HEK293 (cell line): ENCODE data around the gene WDR19.

Experiments used
- CTCF ChIA-PET: fragments of 350-600 bp; formaldehyde crosslinking; extraction: SDS; loops from one replicate; lab custom pipeline; 2021; ENCODE audit warnings: antibody characterized with exemption; lab: Yijun Ruan, JAX
- POLR2A ChIA-PET: fragments of 300-600 bp; formaldehyde crosslinking; extraction: SDS; loops from one replicate; lab custom pipeline; 2020; ENCODE audit warnings: antibody characterized with exemption, inconsistent platforms; lab: Yijun Ruan, JAX
- H3K27ac ChIP-seq: fragments of 200-500 bp; sonication (Bioruptor generic); 2 replicates; pipeline ENCODE4 v1.5.1; 2014; ENCODE audit warnings: low read depth, low read length, control low read depth, inconsistent platforms; ENCODE audit errors: extremely low read depth
- H3K36me3 ChIP-seq, 2 experiments: fragments of 200-500 bp in 1 of 2; sonication (Bioruptor generic) in 1 of 2; 1 replicate in 1 of 2; 2 replicates in 1 of 2; pipeline ENCODE4 v1.5.1; 2014 to 2017; ENCODE audit warnings: inconsistent platforms in 2 of 2, low read length in 2 of 2; ENCODE audit not compliant: control insufficient read depth in 2 of 2, insufficient read depth in 1 of 2
- H3K4me1 ChIP-seq: fragments of 200-500 bp; sonication (Bioruptor generic); 2 replicates; pipeline ENCODE4 v1.5.1; 2014; ENCODE audit warnings: mild to moderate bottlenecking, low read length, inconsistent platforms; ENCODE audit not compliant: control insufficient read depth, insufficient read depth
- H3K4me3 ChIP-seq: 2 replicates; pipeline ENCODE4 v1.5.1; 2011; ENCODE audit warnings: low read depth, mild to moderate bottlenecking, control low read depth, low read length, moderate library complexity
- H3K9me3 ChIP-seq: fragments of 200-500 bp; sonication (Bioruptor generic); 2 replicates; pipeline ENCODE4 v1.5.1; 2014; ENCODE audit warnings: low read depth, low read length, inconsistent platforms; ENCODE audit not compliant: control insufficient read depth, insufficient read depth
- EGR2 ChIP-seq: fragments of 450-650 bp; formaldehyde crosslinking; IDR thresholded peaks from 2 replicates; pipeline ENCODE4 v1.5.1; 2016; ENCODE audit warnings: low read depth, missing biosample characterization, missing genetic modification characterization
- HOXA7 ChIP-seq: sonication (generic); formaldehyde crosslinking; IDR thresholded peaks from 2 replicates; pipeline ENCODE4 v1.8.1; 2022; ENCODE audit warnings: missing genetic modification reagents, borderline replicate concordance
- KLF8 ChIP-seq: fragments of 450-650 bp; formaldehyde crosslinking; IDR thresholded peaks from 2 replicates; pipeline ENCODE4 v1.5.1; 2016; ENCODE audit warnings: missing biosample characterization, missing genetic modification characterization
- RBAK ChIP-seq: fragments of 450-650 bp; formaldehyde crosslinking; IDR thresholded peaks from 2 replicates; pipeline ENCODE4 v1.5.1; 2016; ENCODE audit warnings: missing biosample characterization, missing genetic modification characterization
- REPIN1 ChIP-seq: fragments of 450-650 bp; formaldehyde crosslinking; IDR thresholded peaks from 2 replicates; pipeline ENCODE4 v1.5.1; 2017; ENCODE audit warnings: missing biosample characterization, missing genetic modification characterization, low read depth
- ZFHX2 ChIP-seq: fragments of 450-650 bp; formaldehyde crosslinking; conservative IDR thresholded peaks from 2 replicates; pipeline ENCODE4 v1.5.1; 2016; ENCODE audit warnings: missing biosample characterization, missing genetic modification characterization
- ZFP37 ChIP-seq: fragments of 450-650 bp; formaldehyde crosslinking; IDR thresholded peaks from 2 replicates; pipeline ENCODE4 v1.5.1; 2016; ENCODE audit warnings: missing biosample characterization, missing genetic modification characterization
- ZFP69B ChIP-seq: fragments of 450-650 bp; formaldehyde crosslinking; IDR thresholded peaks from 2 replicates; pipeline ENCODE4 v1.5.1; 2016; ENCODE audit warnings: missing biosample characterization, missing genetic modification characterization
- ZNF138 ChIP-seq: fragments of 450-650 bp; formaldehyde crosslinking; IDR thresholded peaks from 2 replicates; pipeline ENCODE4 v1.5.1; 2016; ENCODE audit warnings: missing biosample characterization, missing genetic modification characterization, borderline replicate concordance
- ZNF202 ChIP-seq: fragments of 450-650 bp; formaldehyde crosslinking; IDR thresholded peaks from 2 replicates; pipeline ENCODE4 v1.5.1; 2016; ENCODE audit warnings: missing biosample characterization, missing genetic modification characterization, borderline replicate concordance
- ZNF292 ChIP-seq: fragments of 450-650 bp; formaldehyde crosslinking; IDR thresholded peaks from 2 replicates; pipeline ENCODE4 v1.5.1; 2016; ENCODE audit warnings: low read depth, missing biosample characterization, missing genetic modification characterization, borderline replicate concordance
- ZNF366 ChIP-seq: fragments of 450-650 bp; formaldehyde crosslinking; conservative IDR thresholded peaks from 2 replicates; pipeline ENCODE4 v1.5.1; 2016; ENCODE audit warnings: missing biosample characterization, missing genetic modification characterization
- ZNF48 ChIP-seq: fragments of 450-650 bp; formaldehyde crosslinking; IDR thresholded peaks from 2 replicates; pipeline ENCODE4 v1.5.1; 2016; ENCODE audit warnings: missing biosample characterization, missing genetic modification characterization
- ZNF544 ChIP-seq: fragments of 450-650 bp; formaldehyde crosslinking; IDR thresholded peaks from 2 replicates; pipeline ENCODE4 v1.5.0; 2017; ENCODE audit warnings: missing biosample characterization, missing genetic modification characterization
- ZNF560 ChIP-seq: fragments of 450-650 bp; formaldehyde crosslinking; IDR thresholded peaks from 2 replicates; pipeline ENCODE4 v1.5.1; 2017; ENCODE audit warnings: missing biosample characterization, missing genetic modification characterization, borderline replicate concordance
- ZNF561 ChIP-seq: fragments of 450-650 bp; IDR thresholded peaks from 2 replicates; pipeline ENCODE4 v1.5.1; 2018; ENCODE audit warnings: missing biosample characterization, missing genetic modification characterization, borderline replicate concordance
- ZNF791 ChIP-seq: fragments of 450-650 bp; formaldehyde crosslinking; IDR thresholded peaks from 2 replicates; pipeline ENCODE4 v1.5.1; 2016; ENCODE audit warnings: missing biosample characterization, missing genetic modification characterization
- ZSCAN23 ChIP-seq: fragments of 450-650 bp; formaldehyde crosslinking; IDR thresholded peaks from 2 replicates; pipeline ENCODE4 v1.5.1; 2016; ENCODE audit warnings: missing biosample characterization, missing genetic modification characterization
- TF ChIP-seq, protein P1 (sequence below): fragments of 450-650 bp; formaldehyde crosslinking; IDR thresholded peaks from 2 replicates; pipeline ENCODE4 v1.5.1; 2017; ENCODE audit warnings: missing biosample characterization, mild to moderate bottlenecking, missing genetic modification characterization, moderate library complexity
- TF ChIP-seq, protein P2 (sequence below): fragments of 450-650 bp; formaldehyde crosslinking; IDR thresholded peaks from 2 replicates; pipeline ENCODE4 v1.5.1; 2016; ENCODE audit warnings: missing biosample characterization, missing genetic modification characterization, low read depth
- TF ChIP-seq, protein P3 (sequence below): sonication (generic); formaldehyde crosslinking; IDR thresholded peaks from 2 replicates; pipeline ENCODE4 v1.8.1; 2022; ENCODE audit warnings: mild to moderate bottlenecking, moderate library complexity, missing genetic modification reagents
- TF ChIP-seq, protein P4 (sequence below): fragments of 450-650 bp; formaldehyde crosslinking; IDR thresholded peaks from 2 replicates; pipeline ENCODE4 v1.5.0; 2017; ENCODE audit warnings: missing biosample characterization, missing genetic modification characterization, borderline replicate concordance
- TF ChIP-seq, protein P5 (sequence below): fragments of 450-650 bp; formaldehyde crosslinking; IDR thresholded peaks from 2 replicates; pipeline ENCODE4 v1.5.1; 2016; ENCODE audit warnings: missing biosample characterization, missing genetic modification characterization
- TF ChIP-seq, protein P6 (sequence below): fragments of 450-650 bp; formaldehyde crosslinking; IDR thresholded peaks from 2 replicates; pipeline ENCODE4 v1.5.1; 2017; ENCODE audit warnings: missing biosample characterization, missing genetic modification characterization
- TF ChIP-seq, protein P7 (sequence below): fragments of 450-650 bp; formaldehyde crosslinking; IDR thresholded peaks from 2 replicates; pipeline ENCODE4 v1.5.1; 2016; ENCODE audit warnings: missing biosample characterization, missing genetic modification characterization

The WDR19 gene

DNA sequence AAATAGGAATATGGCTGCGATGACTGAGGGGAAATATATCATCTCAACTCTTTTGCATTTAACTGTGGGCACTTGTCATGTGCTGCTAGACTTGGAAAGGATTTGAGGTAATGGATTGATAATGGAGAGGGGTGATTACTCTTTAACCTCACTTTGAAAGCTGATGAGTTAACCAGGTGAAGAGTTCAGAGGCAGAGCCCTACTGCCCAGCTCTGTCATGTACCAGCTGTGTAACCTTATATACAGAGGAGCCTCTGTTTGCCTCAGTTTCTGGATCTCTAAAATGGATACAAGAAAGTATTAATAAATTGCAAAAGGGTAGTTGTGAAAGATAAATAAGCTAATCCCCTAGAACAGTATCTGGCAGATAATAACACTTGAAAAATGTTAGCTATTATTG is 51.5 kb downstream of the WDR19 start (continued):
- TF ChIP-seq, protein P1, sequence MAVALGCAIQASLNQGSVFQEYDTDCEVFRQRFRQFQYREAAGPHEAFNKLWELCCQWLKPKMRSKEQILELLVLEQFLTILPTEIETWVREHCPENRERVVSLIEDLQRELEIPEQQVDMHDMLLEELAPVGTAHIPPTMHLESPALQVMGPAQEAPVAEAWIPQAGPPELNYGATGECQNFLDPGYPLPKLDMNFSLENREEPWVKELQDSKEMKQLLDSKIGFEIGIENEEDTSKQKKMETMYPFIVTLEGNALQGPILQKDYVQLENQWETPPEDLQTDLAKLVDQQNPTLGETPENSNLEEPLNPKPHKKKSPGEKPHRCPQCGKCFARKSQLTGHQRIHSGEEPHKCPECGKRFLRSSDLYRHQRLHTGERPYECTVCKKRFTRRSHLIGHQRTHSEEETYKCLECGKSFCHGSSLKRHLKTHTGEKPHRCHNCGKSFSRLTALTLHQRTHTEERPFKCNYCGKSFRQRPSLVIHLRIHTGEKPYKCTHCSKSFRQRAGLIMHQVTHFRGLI = no peak
- TF ChIP-seq, protein P2, sequence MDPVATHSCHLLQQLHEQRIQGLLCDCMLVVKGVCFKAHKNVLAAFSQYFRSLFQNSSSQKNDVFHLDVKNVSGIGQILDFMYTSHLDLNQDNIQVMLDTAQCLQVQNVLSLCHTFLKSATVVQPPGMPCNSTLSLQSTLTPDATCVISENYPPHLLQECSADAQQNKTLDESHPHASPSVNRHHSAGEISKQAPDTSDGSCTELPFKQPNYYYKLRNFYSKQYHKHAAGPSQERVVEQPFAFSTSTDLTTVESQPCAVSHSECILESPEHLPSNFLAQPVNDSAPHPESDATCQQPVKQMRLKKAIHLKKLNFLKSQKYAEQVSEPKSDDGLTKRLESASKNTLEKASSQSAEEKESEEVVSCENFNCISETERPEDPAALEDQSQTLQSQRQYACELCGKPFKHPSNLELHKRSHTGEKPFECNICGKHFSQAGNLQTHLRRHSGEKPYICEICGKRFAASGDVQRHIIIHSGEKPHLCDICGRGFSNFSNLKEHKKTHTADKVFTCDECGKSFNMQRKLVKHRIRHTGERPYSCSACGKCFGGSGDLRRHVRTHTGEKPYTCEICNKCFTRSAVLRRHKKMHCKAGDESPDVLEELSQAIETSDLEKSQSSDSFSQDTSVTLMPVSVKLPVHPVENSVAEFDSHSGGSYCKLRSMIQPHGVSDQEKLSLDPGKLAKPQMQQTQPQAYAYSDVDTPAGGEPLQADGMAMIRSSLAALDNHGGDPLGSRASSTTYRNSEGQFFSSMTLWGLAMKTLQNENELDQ (tag by site-specific recombination) = no peak
- TF ChIP-seq KLF8 (tag by site-specific recombination) = no peak
- TF ChIP-seq ZNF48 (tag by site-specific recombination) = no peak
- no peak for TF ChIP-seq ZNF138 (tag by site-specific recombination)
- TF ChIP-seq ZNF366 (tag by site-specific recombination) = no peak
- no peak for TF ChIP-seq EGR2
- no peak for TF ChIP-seq ZNF292

DNA sequence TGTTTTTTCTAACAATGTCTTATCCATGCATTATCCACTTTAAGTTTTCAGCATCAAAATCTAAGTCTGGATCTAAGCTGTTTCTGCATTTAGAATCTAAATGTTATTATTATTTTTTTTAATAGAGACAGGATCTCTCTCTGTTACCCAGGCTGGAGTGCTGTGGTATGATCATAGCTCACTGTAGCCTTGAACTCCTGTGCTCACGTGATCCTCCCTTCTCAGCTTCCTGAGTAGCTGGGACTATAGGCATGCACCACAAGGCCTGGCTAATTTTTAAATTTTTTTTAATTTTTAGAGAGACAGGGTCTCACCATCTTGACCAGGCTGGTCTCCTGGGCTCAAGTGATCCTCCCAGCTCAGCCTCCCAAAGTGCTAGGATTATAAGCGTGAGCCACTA is 52.7 kb downstream of the WDR19 start:
- TF ChIP-seq, protein P3, sequence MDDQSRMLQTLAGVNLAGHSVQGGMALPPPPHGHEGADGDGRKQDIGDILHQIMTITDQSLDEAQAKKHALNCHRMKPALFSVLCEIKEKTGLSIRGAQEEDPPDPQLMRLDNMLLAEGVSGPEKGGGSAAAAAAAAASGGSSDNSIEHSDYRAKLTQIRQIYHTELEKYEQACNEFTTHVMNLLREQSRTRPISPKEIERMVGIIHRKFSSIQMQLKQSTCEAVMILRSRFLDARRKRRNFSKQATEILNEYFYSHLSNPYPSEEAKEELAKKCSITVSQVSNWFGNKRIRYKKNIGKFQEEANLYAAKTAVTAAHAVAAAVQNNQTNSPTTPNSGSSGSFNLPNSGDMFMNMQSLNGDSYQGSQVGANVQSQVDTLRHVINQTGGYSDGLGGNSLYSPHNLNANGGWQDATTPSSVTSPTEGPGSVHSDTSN (CRISPR knock-in tag) = no peak
- TF ChIP-seq ZNF202 (no peak), ZNF791 (no peak)
- TF ChIP-seq, all 188 proteins: peak for 0
- CTCF ChIA-PET = no interaction called here
- no peak overlapping the region for H3K27ac ChIP-seq
- H3K36me3 ChIP-seq = peaks cover 0 to 13% of the 10 kb centered on the region in 2 experiments; a peak in 1 of 3 replicates
- no peaks in the 10 kb centered on the region for H3K4me1 ChIP-seq
- POLR2A ChIA-PET = no interaction called here
- no peaks in the 10 kb centered on the region for H3K9me3 ChIP-seq
- no peak overlapping the region for H3K4me3 ChIP-seq

DNA sequence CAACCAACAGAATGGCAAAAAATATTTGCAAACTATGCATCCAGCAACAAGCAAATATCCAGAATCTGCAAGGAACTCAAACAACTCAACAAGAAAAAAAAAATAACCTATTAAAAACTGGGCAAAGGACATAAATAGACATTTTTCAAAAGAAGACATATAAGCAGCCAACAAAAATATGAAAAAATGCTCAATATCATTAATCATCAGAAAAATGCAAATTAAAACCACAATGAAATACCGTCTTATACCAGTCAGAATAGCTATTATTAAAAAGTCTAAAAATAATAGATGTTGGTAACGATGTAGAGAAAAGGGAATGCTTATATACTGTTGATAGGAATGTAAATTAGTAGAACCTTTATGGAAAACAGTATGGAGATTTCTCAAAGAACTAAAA is 53.4 kb downstream of the WDR19 start:
- Histone ChIP-seq H3K36me3 (peaks cover 0 to 10% of the 10 kb centered on the region in 2 experiments; a peak in 1 of 3 replicates), H3K4me1 (no peaks in the 10 kb centered on the region), H3K9me3 (no peaks in the 10 kb centered on the region), H3K4me3 (no peak overlapping the region), H3K27ac (no peak overlapping the region)
- CTCF ChIA-PET = interaction anchor here (0.7 kb wide), 1 partner anchor 107 kb away, joined by 3 read pairs; no protein-coding TSS in a partner anchor
- POLR2A ChIA-PET = no interaction called here
- TF ChIP-seq ZNF561 (tag by site-specific recombination) = no peak
- no peak for TF ChIP-seq ZFP37 (tag by site-specific recombination)
- no peak for TF ChIP-seq ZFHX2 (tag by site-specific recombination)
- TF ChIP-seq, protein P4, sequence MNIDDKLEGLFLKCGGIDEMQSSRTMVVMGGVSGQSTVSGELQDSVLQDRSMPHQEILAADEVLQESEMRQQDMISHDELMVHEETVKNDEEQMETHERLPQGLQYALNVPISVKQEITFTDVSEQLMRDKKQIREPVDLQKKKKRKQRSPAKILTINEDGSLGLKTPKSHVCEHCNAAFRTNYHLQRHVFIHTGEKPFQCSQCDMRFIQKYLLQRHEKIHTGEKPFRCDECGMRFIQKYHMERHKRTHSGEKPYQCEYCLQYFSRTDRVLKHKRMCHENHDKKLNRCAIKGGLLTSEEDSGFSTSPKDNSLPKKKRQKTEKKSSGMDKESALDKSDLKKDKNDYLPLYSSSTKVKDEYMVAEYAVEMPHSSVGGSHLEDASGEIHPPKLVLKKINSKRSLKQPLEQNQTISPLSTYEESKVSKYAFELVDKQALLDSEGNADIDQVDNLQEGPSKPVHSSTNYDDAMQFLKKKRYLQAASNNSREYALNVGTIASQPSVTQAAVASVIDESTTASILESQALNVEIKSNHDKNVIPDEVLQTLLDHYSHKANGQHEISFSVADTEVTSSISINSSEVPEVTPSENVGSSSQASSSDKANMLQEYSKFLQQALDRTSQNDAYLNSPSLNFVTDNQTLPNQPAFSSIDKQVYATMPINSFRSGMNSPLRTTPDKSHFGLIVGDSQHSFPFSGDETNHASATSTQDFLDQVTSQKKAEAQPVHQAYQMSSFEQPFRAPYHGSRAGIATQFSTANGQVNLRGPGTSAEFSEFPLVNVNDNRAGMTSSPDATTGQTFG (tag by site-specific recombination) = no peak
- no peak for TF ChIP-seq HOXA7 (CRISPR knock-in tag)
- no peak for TF ChIP-seq RBAK
- TF ChIP-seq, protein P5, sequence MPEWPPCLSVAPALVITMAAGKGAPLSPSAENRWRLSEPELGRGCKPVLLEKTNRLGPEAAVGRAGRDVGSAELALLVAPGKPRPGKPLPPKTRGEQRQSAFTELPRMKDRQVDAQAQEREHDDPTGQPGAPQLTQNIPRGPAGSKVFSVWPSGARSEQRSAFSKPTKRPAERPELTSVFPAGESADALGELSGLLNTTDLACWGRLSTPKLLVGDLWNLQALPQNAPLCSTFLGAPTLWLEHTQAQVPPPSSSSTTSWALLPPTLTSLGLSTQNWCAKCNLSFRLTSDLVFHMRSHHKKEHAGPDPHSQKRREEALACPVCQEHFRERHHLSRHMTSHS (tag by site-specific recombination) = no peak
- no peak for TF ChIP-seq ZNF560 (tag by site-specific recombination)
- TF ChIP-seq, protein P6, sequence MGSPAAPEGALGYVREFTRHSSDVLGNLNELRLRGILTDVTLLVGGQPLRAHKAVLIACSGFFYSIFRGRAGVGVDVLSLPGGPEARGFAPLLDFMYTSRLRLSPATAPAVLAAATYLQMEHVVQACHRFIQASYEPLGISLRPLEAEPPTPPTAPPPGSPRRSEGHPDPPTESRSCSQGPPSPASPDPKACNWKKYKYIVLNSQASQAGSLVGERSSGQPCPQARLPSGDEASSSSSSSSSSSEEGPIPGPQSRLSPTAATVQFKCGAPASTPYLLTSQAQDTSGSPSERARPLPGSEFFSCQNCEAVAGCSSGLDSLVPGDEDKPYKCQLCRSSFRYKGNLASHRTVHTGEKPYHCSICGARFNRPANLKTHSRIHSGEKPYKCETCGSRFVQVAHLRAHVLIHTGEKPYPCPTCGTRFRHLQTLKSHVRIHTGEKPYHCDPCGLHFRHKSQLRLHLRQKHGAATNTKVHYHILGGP (tag by site-specific recombination) = no peak
- TF ChIP-seq ZNF544 (tag by site-specific recombination) = no peak
- no peak for TF ChIP-seq ZSCAN23 (tag by site-specific recombination)
- TF ChIP-seq ZFP69B (tag by site-specific recombination) = no peak
- TF ChIP-seq, protein P7, sequence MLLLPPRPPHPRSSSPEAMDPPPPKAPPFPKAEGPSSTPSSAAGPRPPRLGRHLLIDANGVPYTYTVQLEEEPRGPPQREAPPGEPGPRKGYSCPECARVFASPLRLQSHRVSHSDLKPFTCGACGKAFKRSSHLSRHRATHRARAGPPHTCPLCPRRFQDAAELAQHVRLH = no peak
- no peak for TF ChIP-seq REPIN1 (tag by site-specific recombination)
